K562 (cell line): ENCODE data around the gene RNASE8. TPM values are rescaled to one million over a fixed set of nuclear protein-coding genes. Genes with fewer than 3 reads are reported as not detected.

Experiments used
- ARHGAP35 ChIP-seq: fragments of 450-650 bp; IDR thresholded peaks from 2 replicates; pipeline ENCODE4 v1.6.1; 2018; ENCODE audit not compliant: partially characterized antibody
- ATF2 ChIP-seq: sonication (generic); formaldehyde crosslinking; IDR thresholded peaks from 2 replicates; pipeline ENCODE4 v1.8.1; 2022; ENCODE audit warnings: missing genetic modification reagents
- CBFA2T3 ChIP-seq: fragments of 450-650 bp; IDR thresholded peaks from 2 replicates; pipeline ENCODE4 v1.6.1; 2017
- DNMT1 ChIP-seq: fragments of 450-650 bp; IDR thresholded peaks from 2 replicates; pipeline ENCODE4 v1.6.1; 2016; ENCODE audit warnings: antibody characterized with exemption, mild to moderate bottlenecking
- FOXA1 ChIP-seq: fragments of 450-650 bp; IDR thresholded peaks from 2 replicates; pipeline ENCODE4 v1.6.1; 2016; ENCODE audit warnings: mild to moderate bottlenecking, borderline replicate concordance
- FOXK1 ChIP-seq: sonication (generic); formaldehyde crosslinking; IDR thresholded peaks from 2 replicates; pipeline ENCODE4 v1.8.0; 2022; ENCODE audit warnings: missing genetic modification reagents, mild to moderate bottlenecking, borderline replicate concordance
- GATAD2A ChIP-seq: fragments of 450-650 bp; IDR thresholded peaks from 2 replicates; pipeline ENCODE4 v1.6.1; 2017
- HNRNPL ChIP-seq: fragments of 200-400 bp; formaldehyde crosslinking; IDR thresholded peaks from 2 replicates; pipeline ENCODE4 v1.6.1; 2017; ENCODE audit warnings: low read depth, mild to moderate bottlenecking, low read length
- MAFF ChIP-seq: IDR thresholded peaks from 2 replicates; pipeline ENCODE4 v1.6.1; 2012; ENCODE audit warnings: low read length, improper control_type of control experiment
- MEIS2 ChIP-seq: fragments of 450-650 bp; IDR thresholded peaks from 2 replicates; pipeline ENCODE4 v1.6.1; 2014; ENCODE audit warnings: mild to moderate bottlenecking; ENCODE audit not compliant: partially characterized antibody
- MIER1 ChIP-seq: fragments of 450-650 bp; IDR thresholded peaks from 2 replicates; pipeline ENCODE4 v1.6.1; 2016; ENCODE audit warnings: antibody characterized with exemption, mild to moderate bottlenecking, low read depth
- NELFE ChIP-seq: IDR thresholded peaks from 2 replicates; pipeline ENCODE4 v1.6.1; 2011; ENCODE audit warnings: mild to moderate bottlenecking; ENCODE audit not compliant: insufficient read depth, insufficient read length
- NONO ChIP-seq, 2 experiments: fragments of 200-400 bp in 1 of 2; fragments of 450-650 bp in 1 of 2; formaldehyde crosslinking in 1 of 2; IDR thresholded peaks; 2 replicates each; pipeline ENCODE4 v1.6.1; 2017; ENCODE audit warnings: low read depth in 2 of 2, mild to moderate bottlenecking in 2 of 2, moderate library complexity in 2 of 2, low read length in 1 of 2
- PTTG1 ChIP-seq: fragments of 450-650 bp; IDR thresholded peaks from 2 replicates; pipeline ENCODE4 v1.6.1; 2016; ENCODE audit warnings: low read depth, mild to moderate bottlenecking, missing genetic modification characterization, missing compliant biosample characterization
- RFX1 ChIP-seq: fragments of 450-650 bp; IDR thresholded peaks from 2 replicates; pipeline ENCODE4 v1.6.1; 2016; ENCODE audit warnings: mild to moderate bottlenecking, moderate library complexity
- SAFB2 ChIP-seq: fragments of 200-400 bp; formaldehyde crosslinking; IDR thresholded peaks from 2 replicates; pipeline ENCODE4 v1.6.1; 2018; ENCODE audit warnings: borderline replicate concordance, low read length, low read depth, moderate library complexity; ENCODE audit not compliant: severe bottlenecking
- SIN3B ChIP-seq: fragments of 450-650 bp; IDR thresholded peaks from 2 replicates; pipeline ENCODE4 v1.6.1; 2017; ENCODE audit warnings: low read depth, mild to moderate bottlenecking, moderate library complexity
- SIRT6 ChIP-seq: IDR thresholded peaks from one replicate; pipeline ENCODE4 v1.6.1; 2012; ENCODE audit warnings: low read depth, mild to moderate bottlenecking, control low read depth, inconsistent platforms, low read length, moderate library complexity
- TBL1XR1 ChIP-seq, 2 experiments: IDR thresholded peaks; 2 replicates each; pipeline ENCODE4 v1.6.1; 2012; ENCODE audit warnings: improper control_type of control experiment in 2 of 2, low read length in 2 of 2, mild to moderate bottlenecking in 1 of 2
- ZKSCAN3 ChIP-seq: fragments of 250-450 bp; sonication (Bioruptor Pico); IDR thresholded peaks from 2 replicates; pipeline ENCODE4 v1.4.0; 2020
- ZMIZ1 ChIP-seq, 2 experiments: fragments of 150-350 bp in 1 of 2; IDR thresholded peaks; 2 replicates each; pipeline ENCODE4 v1.6.1; 2012 to 2016; ENCODE audit warnings: low read depth in 2 of 2, low read length in 2 of 2, mild to moderate bottlenecking in 1 of 2, moderate library complexity in 1 of 2
- ZNF280A ChIP-seq: fragments of 450-650 bp; IDR thresholded peaks from 2 replicates; pipeline ENCODE4 v1.6.1; 2018; ENCODE audit warnings: mild to moderate bottlenecking, low read depth; ENCODE audit not compliant: partially characterized antibody
- ZNF316 ChIP-seq: fragments of 450-650 bp; IDR thresholded peaks from 2 replicates; pipeline ENCODE4 v1.6.1; 2016
- ZNF57 ChIP-seq: fragments of 450-650 bp; formaldehyde crosslinking; IDR thresholded peaks from 2 replicates; pipeline ENCODE4 v1.4.0; 2020; ENCODE audit warnings: mild to moderate bottlenecking, moderate library complexity
- polyA plus RNA-seq, 8 experiments: library from polyadenylated mRNA; depleted of rRNA in 4 of 8; stranded (reverse) in 5 of 8; unstranded in 3 of 8; fragments of >200 nt; fragmentation: Nextera tagmentation in 2 of 8; fragmentation: Illumina TruSeq in 1 of 8; extraction: Ambion mirVana in 2 of 8; extraction: Trizol in 1 of 8; gene quantifications; 2 replicates each; pipeline versions ENCODE4 v1.2.1 to v1.2.3, GENCODE V29; 2011 to 2014; ENCODE audit warnings: inconsistent platforms in 1 of 8, missing spikeins in 1 of 8
- total RNA-seq, 7 experiments: library from RNA; depleted of rRNA in 6 of 7; stranded (reverse); fragments of >200 nt in 6 of 7; fragmentation: Illumina TruSeq in 2 of 7; extraction: Trizol in 2 of 7; gene quantifications; 2 replicates each; pipeline versions ENCODE4 v1.2.1 to v1.2.3, GENCODE V29; 2011 to 2021; ENCODE audit warnings: low replicate concordance in 1 of 7

Gene RNASE8
- total and polyA plus RNA-seq, 9 of the 15 experiments (the other 6 are each of a cell fraction or from before 2014, with no cell fraction given) = not detected

GRCh38 chr14:21103710-21104447, 46.3 kb downstream of the RNASE8 start (continued):
- TF ChIP-seq ZNF57 (CRISPR knock-in tag) = no peak
- no peak for TF ChIP-seq PTTG1 (tag)
- TF ChIP-seq DNMT1 = no peak
- TF ChIP-seq NELFE = no peak
- TF ChIP-seq ARHGAP35 = peak; percentile 90
- peak; percentile 73 for TF ChIP-seq SIN3B
- no peak for TF ChIP-seq SAFB2
- TF ChIP-seq MIER1 = 0 out of 2 replicates have a peak, but pooled peaks have one; percentile 44
- TF ChIP-seq SIRT6 = no peak
- TF ChIP-seq ZMIZ1 (IDR thresholded peaks at IDR 0.05; ENCODE audit: low read depth in 2 of 2, low read length in 2 of 2) = no peak
- TF ChIP-seq ZNF280A = no peak
- TF ChIP-seq GATAD2A = no peak
- peak in 1 of 2 experiments; percentile 100; a peak in 2 of 4 replicates for TF ChIP-seq NONO (IDR thresholded peaks at IDR 0.05; ENCODE audit: low read depth in 2 of 2, low read length in 1 of 2)
- TF ChIP-seq ATF2 (CRISPR knock-in tag) = no peak; the same call in 1 of the 2 replicates
- peak in 1 of 2 experiments; percentile 21; a peak in 1 of 4 replicates for TF ChIP-seq TBL1XR1 (IDR thresholded peaks at IDR 0.05; ENCODE audit: low read length in 2 of 2)
- peak; percentile 42; the same call in 1 of the 2 replicates for TF ChIP-seq MAFF
- TF ChIP-seq FOXA1 = no peak
- TF ChIP-seq HNRNPL = no peak
- TF ChIP-seq MEIS2 = peak; percentile 98
- TF ChIP-seq ZNF316 = peak; percentile 68
- TF ChIP-seq FOXK1 (CRISPR knock-in tag) = no peak
- TF ChIP-seq RFX1 = no peak
- no peak for TF ChIP-seq ZKSCAN3 (CRISPR knock-in tag)
- TF ChIP-seq CBFA2T3 = peak; percentile 77
